HG03378 (cell line): ENCODE data around the gene REN.

Source experiments
- ATAC-seq: cut with Tn5 transposase; IDR thresholded peaks from one replicate; pipeline ENCODE4 v1.9.1; 2021; ENCODE audit warnings: mild to moderate bottlenecking, moderate library complexity; ENCODE audit not compliant: unreplicated experiment

REN gene

DNA sequence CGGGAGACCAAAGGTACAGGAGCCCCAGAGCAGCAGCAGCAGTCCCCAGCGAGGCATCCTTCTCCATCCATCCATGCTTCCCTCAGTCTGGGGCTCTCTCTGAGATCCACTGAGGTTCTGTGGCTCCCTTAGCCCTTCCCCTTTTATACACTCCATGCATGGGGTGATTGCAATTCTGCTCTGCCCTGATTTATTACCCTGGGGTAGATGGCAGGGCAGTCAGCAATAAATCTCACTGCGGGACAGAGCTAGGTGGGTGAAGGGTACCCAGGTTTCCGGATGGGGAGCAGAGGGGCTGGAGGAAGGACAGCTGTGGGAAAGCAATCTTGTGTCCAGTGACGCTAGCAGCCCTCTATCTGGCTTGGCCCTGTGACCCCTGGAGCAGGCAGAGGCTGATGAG lies at the start of gene REN:
Gene REN (minus strand): TSS at position 119 of the 400 bp plus-strand sequence. CDS start 44 bp downstream, at position 75.
- ATAC-seq, result no peak

DNA sequence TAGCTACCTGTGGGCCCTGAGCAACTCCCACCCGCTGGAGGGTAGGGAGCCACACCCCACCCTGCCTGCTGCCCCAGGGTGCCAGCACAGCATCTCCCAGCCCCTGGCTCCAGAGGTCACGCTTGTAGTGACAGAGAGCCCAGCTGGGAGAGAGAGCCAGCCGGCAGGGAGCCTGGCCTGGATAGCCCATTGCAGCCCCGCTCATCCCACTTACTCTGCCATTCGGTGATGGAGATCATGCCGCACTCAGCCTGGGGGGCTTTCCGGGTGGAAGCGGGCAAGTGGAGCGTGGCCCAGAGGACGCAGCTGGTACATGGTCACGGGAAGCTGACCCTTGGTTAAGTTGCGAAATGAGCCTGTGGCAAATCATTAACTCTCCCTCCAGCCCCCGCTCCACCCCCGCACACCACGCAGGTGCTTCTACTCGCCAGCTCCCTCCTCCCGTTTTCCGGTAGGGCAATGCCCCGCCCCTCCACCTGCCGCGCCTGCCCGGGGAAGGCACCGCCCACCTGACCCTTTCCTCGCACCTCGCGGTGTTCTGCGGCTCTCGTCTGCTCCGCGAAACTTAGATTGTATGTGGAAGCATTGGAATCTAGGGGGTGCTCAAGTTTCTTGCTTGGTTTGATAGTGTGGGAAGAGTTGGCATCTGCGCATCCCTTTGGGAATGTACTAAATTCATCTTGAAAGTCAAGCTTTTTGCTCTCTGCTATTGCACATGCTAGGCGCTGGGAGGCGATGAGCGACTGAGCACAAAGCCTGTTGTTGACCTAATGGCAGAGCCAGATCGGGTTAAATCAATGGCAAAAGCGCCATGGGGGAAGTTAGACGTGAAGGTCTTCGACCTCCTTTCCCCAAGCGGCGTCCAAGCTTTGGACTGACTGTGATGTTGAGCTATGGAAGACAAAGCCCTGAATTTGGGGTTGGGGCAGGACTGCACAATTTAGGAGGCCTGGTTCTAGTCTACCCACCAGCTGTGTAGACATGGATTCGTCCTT lies 47.8 kb upstream of the REN start, which contains the start of gene GOLT1A:
Gene GOLT1A (minus strand): TSS at position 321 of the 995 bp plus-strand sequence. CDS start 82 bp downstream, at position 239.
- ATAC-seq, result peak; percentile 58

- no peak for ATAC-seq
These were observed 46.6 kb upstream of the REN start for GRCh38 chr1:204212715-204213114.

- ATAC-seq, result no peak
These were observed 44.9 kb upstream of the REN start for GRCh38 chr1:204211046-204211445.

GRCh38 chr1:204207136-204207616 lies 41.0 kb upstream of the REN start:
- ATAC-seq, result no peak

DNA sequence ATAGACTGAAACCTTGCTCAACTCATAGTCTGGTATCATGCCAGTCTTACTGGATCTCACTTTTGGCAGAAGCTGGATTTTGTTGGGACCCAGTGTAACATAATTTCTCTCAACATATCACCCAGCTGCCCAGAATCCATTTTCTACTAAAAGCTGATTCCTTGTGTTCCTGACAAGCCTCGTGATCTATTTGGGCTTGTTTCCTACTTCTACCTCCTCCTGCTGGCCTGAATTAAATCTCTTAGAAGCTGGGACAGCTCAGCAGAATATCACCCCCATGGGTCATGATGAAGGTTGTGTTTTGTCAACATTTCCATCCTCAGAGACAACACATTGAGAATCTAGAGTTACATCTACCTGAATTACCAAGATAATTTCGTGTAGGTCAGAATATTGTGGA lies 40.0 kb upstream of the REN start:
- no peak for ATAC-seq

DNA sequence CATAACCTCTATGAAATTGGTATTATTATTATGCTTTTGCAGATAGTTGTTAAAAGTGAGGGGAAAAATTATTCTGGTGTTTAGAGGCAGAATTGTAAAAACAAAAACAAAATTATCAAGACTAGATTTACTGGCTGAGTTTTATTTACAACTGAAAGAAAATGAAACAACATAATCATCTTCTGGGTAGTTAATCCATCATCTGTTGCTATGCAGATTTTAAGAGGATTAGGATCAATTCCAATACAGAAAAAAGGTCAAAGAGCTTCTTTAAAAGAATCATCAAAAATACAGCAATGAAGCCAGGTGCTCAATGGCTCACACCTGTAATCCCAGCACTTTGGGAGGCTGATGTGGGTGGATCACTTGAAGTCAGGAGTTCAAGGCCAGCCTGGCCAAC lies 39.3 kb upstream of the REN start:
- no peak for ATAC-seq

DNA sequence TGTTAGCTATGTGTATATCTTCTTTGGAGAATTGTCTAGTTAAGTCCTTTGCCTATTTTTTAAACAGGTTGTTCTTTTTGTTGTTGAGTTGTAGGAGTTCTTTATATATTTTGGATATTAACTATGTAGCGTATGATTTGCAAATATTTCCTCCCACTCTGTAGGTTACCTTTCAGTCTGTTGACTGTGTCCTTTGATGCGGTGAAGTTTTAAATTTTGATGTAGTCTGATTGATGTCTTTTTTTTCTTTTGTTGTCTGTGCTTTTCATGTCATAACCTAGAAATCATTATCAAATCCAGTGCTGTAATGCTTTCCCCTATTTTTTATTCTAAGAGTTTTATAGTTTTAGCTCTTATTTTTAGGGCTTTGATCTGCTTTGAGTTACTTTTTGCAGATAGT lies 38.8 kb upstream of the REN start:
- ATAC-seq, result no peak

GRCh38 chr1:204203206-204203767 lies 37.1 kb upstream of the REN start:
- ATAC-seq, result no peak

DNA sequence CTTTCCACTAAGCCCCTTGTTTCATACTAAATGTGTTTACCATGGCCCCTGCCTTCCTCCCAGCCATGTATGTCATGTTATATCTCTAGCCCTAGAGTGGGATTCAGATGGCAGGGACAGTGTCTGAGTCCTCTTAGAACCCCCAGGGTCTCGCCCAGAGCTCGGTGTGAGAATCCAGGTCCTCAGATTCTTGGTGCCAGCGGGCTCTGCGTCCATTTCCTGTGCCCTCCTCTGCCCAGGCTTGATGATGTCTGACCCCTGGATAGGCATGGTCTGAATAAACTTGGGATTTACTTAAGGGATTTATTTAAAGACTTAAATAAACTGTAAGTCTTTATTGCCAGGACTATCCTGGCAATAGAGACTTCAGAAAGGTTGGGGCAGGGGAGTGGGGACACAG lies 36.3 kb upstream of the REN start:
- ATAC-seq, result no peak

DNA sequence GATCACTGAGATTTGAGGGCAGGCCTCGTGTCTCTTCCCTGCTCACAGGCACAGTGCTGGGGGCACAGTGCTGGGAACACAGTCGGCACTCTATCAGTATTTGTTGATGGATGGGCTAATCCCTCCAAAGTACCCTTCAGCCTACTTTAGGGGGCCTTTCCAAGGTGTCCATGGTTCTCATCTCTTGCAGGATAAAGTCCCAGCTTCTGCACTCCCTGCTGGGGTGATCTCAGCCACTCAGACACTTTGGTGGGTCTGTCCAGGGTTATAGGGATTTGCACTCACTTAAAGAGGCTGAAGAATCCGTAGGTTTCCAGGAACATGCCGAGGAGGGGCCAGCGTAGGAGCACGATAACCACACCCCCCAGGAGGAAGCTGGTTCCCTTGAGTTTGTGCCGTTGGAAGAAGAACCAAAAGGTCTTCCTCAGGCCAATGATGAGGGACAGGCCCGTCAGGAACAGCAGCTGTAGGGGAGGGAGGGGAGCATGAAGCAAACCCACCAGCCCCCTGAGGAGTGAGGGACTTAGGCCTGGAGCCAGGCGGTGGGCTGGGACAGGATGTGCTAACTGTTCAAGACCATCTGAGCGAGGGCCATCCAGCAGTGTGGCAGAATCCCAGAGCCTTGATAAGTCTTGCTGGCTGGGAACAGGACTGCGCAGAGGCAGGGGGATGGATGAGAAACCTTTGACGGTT lies 35.4 kb upstream of the REN start:
- no peak for ATAC-seq

DNA sequence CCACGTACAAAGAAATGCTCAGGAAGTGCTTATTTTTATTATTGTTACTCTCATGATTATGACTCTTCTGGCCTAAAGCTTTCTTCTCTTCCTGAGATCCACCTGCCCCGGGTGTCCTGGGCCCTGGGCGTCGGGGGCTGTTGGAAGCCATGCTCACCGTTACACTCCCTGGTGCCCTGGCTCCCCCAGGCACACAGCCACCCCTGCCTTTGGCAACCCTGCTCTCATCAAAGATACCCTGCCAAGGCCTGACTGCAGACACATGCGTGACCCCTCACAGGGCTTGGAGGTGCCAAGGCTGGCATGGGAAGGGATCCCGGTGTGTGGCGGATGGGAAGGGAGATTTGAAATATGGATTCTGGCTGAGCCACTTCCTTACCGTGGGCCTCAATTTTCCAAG lies 33.4 kb upstream of the REN start:
- no peak for ATAC-seq

DNA sequence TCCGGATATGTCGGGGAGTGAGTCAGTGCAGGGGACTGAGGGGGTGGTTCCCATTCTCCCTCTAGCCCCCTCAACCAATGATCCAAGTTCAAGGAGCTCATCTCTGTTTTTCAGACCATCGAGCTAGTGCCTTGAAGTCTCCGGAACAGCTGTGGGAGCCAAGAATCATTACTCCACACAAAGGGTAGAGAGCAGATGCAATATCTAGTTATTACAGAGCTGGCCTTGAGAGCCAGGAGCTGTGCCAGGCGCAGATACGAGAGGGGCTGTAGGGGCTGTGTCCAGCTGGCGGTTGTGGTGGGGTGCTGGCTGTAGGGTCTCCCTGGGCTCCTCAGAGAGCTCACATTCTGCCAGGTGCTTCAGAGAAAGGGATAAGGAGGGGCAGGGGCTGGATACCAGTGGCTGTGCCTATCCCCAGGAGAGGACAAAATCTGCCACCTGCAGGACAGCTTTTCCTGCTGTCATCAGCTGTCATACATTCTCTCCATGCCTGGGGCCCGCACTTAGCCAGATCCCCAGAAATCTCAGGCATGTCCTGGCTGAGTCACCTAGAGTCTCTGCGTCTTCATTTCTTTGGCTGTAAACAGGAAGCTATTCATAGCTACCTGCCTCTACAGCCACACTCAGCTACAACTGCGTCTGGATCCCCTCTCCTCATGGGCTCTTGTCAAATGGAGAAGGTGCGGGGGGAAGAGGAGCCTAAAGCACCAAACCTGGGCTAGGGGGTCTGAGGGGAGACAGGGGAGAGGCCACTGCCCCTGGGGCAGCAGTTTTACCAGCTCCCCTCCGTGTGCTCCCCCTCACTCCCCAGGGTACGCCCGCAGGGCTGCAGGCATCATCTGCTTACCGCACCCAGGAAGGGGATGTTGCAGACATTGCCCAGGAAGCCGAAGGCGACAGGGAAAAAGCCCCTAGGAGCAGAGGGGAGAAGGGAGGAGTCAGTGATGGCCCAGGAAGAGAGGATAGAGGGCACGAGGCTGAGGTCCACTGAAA lies 32.5 kb upstream of the REN start:
- no peak for ATAC-seq

DNA sequence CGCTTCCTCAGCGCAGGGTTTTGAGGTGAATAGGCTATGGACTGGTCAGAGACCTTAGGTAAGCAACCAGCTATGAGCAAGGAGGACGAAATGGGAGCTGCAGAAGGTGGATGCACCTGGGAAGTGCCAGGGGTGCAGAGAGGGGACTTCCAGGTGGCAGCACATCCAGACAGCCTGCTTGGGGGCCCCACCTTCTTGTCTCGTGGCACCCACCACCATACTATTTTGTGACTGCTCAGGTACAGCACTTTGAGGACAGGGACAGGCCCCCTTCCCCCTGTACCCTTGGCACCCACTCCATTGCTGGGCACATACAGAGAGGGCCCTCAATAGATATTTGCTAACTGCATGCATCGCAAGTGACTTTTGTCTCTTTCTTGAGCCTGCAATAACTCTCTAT lies 30.9 kb upstream of the REN start:
- ATAC-seq, result no peak

- ATAC-seq, result no peak
These were observed 30.1 kb upstream of the REN start, which contains the start of gene KISS1 for GRCh38 chr1:204196068-204196795. Gene KISS1, minus strand, starts transcription at chr1:204196491. Its CDS starts 3,615 bp downstream, at chr1:204192876.

GRCh38 chr1:204194771-204195170 lies 28.6 kb upstream of the REN start:
- ATAC-seq, result no peak

DNA sequence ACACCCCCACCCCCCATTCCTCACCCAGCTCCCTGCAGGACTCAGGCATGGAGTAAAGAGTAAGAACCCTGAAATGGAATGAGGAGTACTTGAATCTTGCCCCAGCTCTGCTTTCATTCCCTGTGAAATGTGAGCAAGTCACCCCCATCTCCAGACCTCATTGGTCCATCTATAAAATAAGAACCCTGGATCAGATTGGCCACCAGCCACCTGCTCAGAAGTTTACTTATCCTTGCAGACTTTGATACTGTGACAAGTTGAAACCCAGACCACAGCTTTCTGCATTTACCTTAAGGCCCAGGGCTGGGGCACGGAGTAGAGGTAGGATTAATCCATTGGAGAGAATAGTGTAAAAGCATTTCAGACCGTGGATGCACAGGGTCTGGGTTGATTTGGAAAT lies 27.9 kb upstream of the REN start:
- ATAC-seq, result no peak

DNA sequence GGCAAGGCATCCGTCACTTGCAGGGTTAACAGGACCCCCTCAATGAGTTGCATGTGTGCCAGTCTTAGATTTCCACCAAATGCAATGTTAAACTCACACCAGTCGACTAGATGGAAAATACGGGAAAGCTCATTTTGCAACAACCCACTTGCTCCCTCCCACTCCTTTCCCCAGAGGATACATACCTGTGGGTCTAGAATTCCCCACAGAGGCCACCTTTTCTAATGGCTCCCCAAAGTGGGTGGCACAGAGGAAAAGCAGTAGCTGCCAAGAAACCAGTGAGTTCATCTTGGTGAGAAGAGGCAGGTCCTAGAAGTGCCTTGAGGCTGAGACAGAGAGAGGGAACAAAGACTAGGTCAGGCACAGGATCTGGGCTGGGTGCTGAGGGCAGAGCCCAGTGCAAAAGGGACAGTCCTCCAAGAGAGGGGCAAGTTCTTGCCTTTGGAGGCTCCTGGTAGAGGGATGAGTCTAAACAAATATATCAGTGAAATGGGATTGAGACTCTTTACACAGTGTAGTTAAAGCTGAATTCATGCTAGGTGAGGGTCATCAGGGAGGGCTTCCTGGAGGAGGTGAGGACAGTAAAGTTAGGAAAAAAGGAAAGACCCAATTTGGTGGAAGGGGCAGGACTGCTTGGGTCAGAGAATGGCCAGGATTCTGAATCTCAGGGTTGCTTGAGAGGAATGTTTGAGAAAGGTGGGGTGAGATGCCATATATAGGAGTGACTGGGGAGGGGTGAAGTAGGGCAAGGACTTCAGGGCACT lies 26.6 kb upstream of the REN start:
- no peak for ATAC-seq

DNA sequence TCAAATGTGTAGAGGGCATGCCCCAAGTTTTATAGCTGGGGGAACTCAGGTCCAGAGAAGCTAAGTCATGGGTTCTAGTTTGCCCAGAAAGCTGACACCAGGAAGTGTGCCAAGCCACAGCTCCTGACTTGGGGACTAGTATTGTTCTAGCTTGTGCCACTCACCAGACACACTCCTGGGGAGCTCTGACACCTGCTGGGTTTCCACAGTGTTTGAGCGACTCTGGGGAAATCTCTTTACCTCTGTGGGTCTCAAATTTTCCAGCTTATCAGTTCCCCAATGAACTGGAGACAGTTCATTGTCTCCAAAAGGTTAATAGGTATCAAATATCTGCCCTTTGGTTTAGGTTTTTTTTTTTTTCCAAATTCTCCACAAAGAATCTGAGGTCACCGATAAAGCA lies 25.9 kb upstream of the REN start:
- no peak for ATAC-seq
